Measurements from ENCODE around the gene SOCS4.
"Not testable (repeated sequence)": the region's sequence is repeated elsewhere in the genome, so short reads cannot be mapped to it uniquely, and the experiment has no call there.

Gene SOCS4, protein sequence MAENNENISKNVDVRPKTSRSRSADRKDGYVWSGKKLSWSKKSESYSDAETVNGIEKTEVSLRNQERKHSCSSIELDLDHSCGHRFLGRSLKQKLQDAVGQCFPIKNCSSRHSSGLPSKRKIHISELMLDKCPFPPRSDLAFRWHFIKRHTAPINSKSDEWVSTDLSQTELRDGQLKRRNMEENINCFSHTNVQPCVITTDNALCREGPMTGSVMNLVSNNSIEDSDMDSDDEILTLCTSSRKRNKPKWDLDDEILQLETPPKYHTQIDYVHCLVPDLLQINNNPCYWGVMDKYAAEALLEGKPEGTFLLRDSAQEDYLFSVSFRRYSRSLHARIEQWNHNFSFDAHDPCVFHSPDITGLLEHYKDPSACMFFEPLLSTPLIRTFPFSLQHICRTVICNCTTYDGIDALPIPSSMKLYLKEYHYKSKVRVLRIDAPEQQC

DNA sequence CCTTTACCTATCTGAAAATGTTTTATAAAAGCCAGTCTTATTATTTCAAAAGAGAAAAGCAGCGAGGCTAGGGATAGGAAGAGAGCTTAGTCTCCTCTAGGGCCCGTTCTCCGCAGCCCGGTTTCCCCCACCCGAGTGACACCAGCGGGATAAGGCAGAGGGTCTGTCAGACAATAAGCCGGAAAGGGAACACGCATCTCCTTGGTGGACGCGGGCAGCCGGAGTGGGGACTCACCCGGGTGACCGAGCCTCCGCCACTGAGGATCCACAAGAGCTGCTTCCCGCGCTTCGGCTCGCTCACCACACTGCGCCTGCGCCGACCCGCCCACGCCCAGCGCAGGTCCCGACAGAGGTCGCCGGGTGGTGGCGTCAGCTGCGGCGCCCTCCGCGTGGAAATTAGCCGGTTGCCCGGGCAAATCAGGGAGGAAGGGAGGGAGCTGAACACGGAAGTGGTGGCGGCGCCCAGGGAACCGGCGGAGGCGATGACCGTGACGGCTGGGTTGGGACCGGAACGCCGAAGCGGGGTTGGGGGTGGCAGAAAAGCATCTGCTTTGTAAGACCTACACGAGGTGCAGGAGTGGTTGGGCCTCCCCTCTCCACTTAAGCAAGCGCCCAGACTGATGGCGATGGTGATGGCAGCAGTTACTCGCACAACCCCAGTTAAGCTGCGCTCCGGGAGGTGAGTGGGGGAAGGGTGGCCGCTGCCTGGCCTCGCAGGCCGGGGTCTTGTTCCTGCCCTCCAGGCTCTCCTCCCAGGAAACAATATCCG lies at the start of gene SOCS4, which contains the start of gene WDHD1:
TSS of gene SOCS4 (plus strand) at position 444 of the 769 bp plus-strand sequence. CDS start 15,806 bp downstream, outside the sequence.
TSS of gene WDHD1 (minus strand) at position 307 of the 769 bp plus-strand sequence. CDS start 312 bp downstream, outside the sequence.
- peak; percentile 91 for DNase-seq

DNA sequence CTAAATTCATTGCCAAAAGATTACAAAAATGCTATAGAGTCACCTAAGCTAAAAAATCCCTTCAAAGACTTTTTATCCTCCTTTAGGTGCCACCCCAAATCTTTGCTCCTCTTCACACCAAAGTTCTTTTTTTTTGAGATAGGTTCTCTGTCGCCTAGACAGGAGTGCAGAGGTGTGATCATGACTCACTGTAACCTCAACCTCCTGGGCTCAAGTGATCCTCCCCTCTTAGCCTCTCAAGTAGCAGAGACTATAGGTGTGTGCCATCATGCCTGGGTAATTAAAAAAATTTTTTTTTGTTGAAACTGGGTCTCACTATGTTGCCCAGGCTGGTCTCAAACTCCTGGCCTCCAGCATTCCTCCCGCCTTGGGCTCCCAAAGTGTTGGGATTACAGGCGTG lies 48.0 kb upstream of the SOCS4 start:
- DNase-seq, result no peak

- DNase-seq, result peak; percentile 9
Measured at GRCh38 chr14:54981698-54982097, 45.3 kb upstream of the SOCS4 start.

- DNase-seq, result no peak
Measured at GRCh38 chr14:54985156-54985555, 41.9 kb upstream of the SOCS4 start.

DNA sequence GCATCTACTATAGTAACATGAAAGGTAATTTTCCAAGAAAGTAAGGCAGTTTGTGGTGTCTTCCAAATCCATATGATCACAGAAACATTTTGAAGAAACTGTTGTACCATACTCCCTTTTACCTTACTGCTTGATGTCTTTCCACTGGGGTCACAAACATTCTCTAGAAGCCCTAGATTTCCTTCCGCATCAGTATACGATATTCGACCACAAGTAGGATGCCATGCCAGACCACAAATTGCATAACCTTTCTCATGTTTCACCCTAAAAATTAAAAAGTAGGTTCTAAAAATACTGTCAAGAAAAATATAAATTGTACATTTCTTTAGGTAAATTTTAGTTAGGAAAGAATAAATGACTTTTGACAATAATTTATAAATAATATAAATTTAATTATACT lies 26.7 kb upstream of the SOCS4 start:
- peak; percentile 13 for DNase-seq

DNA sequence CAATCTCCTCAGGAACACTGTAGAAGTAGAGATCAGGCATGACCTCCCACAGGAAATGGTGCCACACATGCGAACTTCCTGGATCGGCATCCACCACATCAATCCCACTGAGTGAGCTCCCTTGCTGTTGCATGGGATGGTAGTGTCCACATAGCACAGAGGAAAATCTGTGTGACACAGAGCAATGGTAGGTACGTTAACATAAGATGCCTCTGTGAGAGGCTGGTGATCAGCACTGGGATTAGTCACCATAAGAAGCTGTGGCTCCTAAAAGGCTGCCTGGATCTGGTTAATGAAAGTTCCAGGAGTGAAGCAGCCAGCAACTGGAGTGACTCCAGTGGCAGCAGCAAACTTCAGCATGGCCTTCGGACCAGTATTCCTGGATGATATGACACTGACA lies 22.0 kb upstream of the SOCS4 start:
- no peak for DNase-seq

GRCh38 chr14:55015006-55015405 lies 12.0 kb upstream of the SOCS4 start:
- no peak for DNase-seq

DNA sequence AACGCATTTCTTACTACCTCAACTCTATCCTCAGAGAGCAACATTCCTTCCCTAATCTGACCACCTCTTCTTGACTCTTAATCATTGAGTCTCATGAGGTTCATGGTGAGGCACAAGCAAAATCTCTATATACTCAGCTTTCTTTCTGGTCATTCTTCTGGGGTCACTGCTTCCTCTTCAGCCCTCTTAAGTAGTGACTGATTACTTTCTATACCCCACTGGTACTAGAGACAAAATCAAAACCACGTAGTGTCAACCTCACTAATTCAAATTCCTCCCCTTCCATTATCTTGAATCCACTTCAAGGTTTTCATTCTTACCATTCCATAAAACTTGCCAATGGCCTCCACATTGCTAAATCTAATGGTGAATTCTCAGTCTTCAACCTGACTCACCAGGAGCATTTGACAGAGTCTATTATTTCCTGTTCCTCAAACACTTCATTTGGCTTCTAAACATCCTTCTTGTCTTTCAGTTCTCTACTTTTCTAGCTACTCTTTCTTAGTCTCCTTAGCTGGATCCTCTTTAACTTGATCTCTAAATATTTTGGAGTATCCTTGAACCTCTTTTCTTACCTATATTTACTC lies 7.0 kb upstream of the SOCS4 start:
- peak; percentile 14 for DNase-seq

GRCh38 chr14:55024365-55024764 lies 2.7 kb upstream of the SOCS4 start:
- DNase-seq, result not testable (repeated sequence)

DNA sequence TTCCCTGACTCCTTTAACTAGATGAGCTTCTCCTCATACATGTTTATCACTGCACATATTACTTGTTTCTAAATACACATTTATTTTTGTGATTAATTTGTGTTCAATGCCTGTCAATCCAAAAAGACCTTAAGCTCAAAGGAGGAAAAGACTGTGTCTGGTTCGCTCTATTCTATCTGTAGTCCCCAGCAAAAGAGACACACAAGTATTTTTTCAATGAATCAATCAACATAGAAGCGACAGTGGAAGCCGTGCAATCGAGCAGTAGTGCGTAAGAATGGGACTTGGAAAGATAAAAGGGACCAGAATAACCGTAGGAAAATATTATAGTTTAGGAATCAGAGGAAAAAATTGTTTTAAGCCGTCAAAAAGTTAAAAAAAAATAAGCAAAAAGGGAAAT lies 1.1 kb upstream of the SOCS4 start:
- no peak for DNase-seq

GRCh38 chr14:55026441-55026792 lies 619 bp upstream of the SOCS4 start:
- no peak for DNase-seq

DNA sequence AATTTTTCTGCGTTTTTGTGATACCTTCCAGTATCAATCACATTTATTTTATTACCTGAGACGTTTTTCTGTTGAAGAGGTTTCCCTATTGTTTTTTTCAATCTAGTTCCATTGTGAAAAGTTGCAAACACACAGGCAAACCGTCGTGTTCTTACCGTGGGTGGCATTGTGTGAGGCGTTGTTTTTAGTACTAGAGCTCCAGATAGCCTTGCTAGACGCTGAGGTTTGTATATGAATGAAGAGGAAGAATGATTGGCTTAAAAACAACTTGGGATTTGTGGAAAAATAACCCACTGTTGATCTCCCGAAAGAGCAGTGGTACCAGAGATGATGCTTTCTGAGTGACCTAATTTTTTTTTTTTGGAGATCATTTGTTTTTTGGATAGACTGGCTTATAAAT lies 1.0 kb downstream of the SOCS4 start:
- no peak for DNase-seq

GRCh38 chr14:55028476-55028875 lies 1.4 kb downstream of the SOCS4 start:
- no peak for DNase-seq

GRCh38 chr14:55031190-55031589 lies 4.2 kb downstream of the SOCS4 start:
- DNase-seq, result no peak

- not testable (repeated sequence) for DNase-seq
Measured at GRCh38 chr14:55037995-55038394, 11.0 kb downstream of the SOCS4 start.

GRCh38 chr14:55038708-55039107 lies 11.7 kb downstream of the SOCS4 start:
- no peak for DNase-seq

DNA sequence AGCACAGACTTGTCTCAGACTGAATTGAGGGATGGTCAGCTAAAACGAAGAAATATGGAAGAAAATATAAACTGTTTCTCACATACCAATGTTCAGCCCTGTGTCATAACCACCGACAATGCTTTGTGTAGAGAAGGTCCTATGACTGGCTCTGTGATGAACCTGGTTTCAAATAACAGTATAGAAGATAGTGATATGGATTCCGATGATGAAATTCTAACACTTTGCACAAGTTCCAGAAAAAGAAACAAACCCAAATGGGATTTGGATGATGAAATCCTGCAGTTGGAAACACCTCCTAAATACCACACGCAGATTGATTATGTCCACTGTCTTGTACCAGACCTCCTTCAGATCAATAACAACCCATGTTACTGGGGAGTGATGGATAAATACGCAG lies 16.5 kb downstream of the SOCS4 start:
- no peak for DNase-seq

- DNase-seq, result no peak
Measured at GRCh38 chr14:55045087-55045486, 18.1 kb downstream of the SOCS4 start.

GRCh38 chr14:55047301-55048053 lies 20.4 kb downstream of the SOCS4 start:
- DNase-seq, result no peak

GRCh38 chr14:55048900-55049436 lies 21.9 kb downstream of the SOCS4 start:
- no peak for DNase-seq

DNA sequence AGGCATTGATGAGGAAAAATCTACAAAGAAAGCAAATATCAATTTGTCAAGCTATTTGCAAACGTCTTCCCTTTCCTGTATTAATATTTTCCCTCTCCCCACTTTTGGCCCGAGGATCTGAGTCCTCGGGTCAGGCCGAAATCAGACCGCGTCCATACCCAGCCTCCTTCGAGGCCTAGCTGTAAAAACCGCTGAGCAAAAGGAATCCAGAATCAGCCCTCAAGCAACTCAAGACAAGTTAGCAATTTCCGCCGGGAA lies 24.1 kb downstream of the SOCS4 start:
- no peak for DNase-seq

- peak; percentile 94 for DNase-seq
Measured at GRCh38 chr14:55051423-55052268, 24.6 kb downstream of the SOCS4 start, which contains the start of gene MAPK1IP1L. Gene MAPK1IP1L (plus strand): TSS chr14:55051647. CDS start chr14:55061684, 10,037 bp downstream.
